GM19438 (cell line): ENCODE measurements around the gene RPL35.

ENCODE experiments used
- ATAC-seq: cut with Tn5 transposase; IDR thresholded peaks from one replicate; pipeline ENCODE4 v1.9.1; 2021; ENCODE audit warnings: low read depth; ENCODE audit not compliant: unreplicated experiment

RPL35 gene

GRCh38 chr9:124877021-124877782 lies 15.4 kb upstream of the RPL35 start:
- no peak for ATAC-seq

GRCh38 chr9:124875501-124875900 lies 13.7 kb upstream of the RPL35 start:
- ATAC-seq, result no peak

GRCh38 chr9:124873664-124874063 lies 11.9 kb upstream of the RPL35 start:
- no peak for ATAC-seq

- ATAC-seq, result no peak
Measured at GRCh38 chr9:124871156-124871561, 9.4 kb upstream of the RPL35 start.

GRCh38 chr9:124870723-124871122 lies 9.0 kb upstream of the RPL35 start:
- no peak for ATAC-seq

- peak; percentile 25 for ATAC-seq
Measured at GRCh38 chr9:124869986-124870560, 8.3 kb upstream of the RPL35 start.

GRCh38 chr9:124869466-124869985 lies 7.8 kb upstream of the RPL35 start:
- ATAC-seq, result peak; percentile 10

- ATAC-seq, result peak; percentile 52
Measured at GRCh38 chr9:124868511-124869465, 7.0 kb upstream of the RPL35 start.

- no peak for ATAC-seq
Measured at GRCh38 chr9:124863371-124863871, 1.7 kb upstream of the RPL35 start.

- ATAC-seq, result no peak
Measured at GRCh38 chr9:124860582-124861341, 995 bp downstream of the RPL35 start.

GRCh38 chr9:124859803-124860581 lies 1.8 kb downstream of the RPL35 start:
- no peak for ATAC-seq

- ATAC-seq, result no peak
Measured at GRCh38 chr9:124858330-124859046, 3.3 kb downstream of the RPL35 start.

GRCh38 chr9:124857533-124858162 lies 4.1 kb downstream of the RPL35 start:
- no peak for ATAC-seq

GRCh38 chr9:124855944-124856765 lies 5.6 kb downstream of the RPL35 start:
- no peak for ATAC-seq

GRCh38 chr9:124855566-124855943 lies 6.2 kb downstream of the RPL35 start:
- no peak for ATAC-seq

GRCh38 chr9:124854822-124855221 lies 6.9 kb downstream of the RPL35 start:
- no peak for ATAC-seq

- no peak for ATAC-seq
Measured at GRCh38 chr9:124854161-124854560, 7.6 kb downstream of the RPL35 start.
